HG03139 (cell line): ENCODE measurements around the gene FN1.
"Not testable (repeated sequence)": the region's sequence is repeated elsewhere in the genome, so short reads cannot be mapped to it uniquely, and the experiment has no call there.

ENCODE experiments used
- ATAC-seq: cut with Tn5 transposase; IDR thresholded peaks from one replicate; pipeline ENCODE4 v1.9.1; 2021; ENCODE audit not compliant: unreplicated experiment

Gene FN1

DNA sequence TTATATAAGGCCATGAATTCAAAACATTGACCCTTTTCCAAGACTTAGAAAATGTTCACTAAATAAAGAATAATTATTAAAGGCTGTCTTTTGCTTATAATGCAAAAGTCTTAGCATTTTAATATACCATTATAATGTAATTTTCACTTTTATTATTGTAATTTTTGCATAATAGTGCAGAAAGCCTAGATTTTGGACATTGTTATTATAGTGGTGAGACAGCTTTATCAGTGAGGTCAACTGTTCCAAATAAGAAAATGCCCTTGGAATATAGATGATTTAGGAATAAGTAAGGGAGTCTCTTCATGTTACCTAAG lies 67.4 kb downstream of the FN1 start:
- ATAC-seq, result no peak

DNA sequence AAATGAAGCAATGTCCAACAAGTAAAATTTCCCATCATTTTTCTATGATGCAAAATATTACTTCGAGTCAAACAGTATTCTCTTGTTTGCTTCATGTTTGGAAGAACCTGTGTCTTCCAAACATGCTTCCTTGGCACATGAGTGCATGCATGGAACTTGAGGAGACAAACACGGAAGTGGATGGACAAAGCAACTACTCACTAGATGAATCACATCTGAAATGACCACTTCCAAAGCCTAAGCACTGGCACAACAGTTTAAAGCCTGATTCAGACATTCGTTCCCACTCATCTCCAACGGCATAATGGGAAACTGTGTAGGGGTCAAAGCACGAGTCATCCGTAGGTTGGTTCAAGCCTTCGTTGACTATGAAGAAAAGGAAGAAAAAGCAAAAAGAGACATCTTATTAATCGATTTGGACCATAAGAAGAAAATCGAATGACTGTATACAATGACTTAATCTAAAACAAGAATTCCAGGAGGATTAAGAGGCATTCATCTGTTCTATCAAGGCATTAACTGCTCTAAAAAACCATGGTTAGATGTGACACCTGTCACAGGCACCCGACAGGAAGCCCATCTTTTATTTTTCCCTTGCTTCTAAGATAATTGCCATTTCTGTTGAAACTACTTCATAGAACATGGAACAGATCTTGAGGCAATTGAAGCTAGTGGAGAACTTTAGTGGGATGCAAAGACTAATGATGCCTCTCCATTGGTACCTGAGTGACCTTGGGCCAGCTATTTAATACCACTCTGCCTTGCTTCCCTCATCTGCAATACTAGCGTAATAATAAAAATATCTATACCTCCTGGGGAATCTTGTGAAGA lies 68.0 kb downstream of the FN1 start:
- ATAC-seq, result no peak

DNA sequence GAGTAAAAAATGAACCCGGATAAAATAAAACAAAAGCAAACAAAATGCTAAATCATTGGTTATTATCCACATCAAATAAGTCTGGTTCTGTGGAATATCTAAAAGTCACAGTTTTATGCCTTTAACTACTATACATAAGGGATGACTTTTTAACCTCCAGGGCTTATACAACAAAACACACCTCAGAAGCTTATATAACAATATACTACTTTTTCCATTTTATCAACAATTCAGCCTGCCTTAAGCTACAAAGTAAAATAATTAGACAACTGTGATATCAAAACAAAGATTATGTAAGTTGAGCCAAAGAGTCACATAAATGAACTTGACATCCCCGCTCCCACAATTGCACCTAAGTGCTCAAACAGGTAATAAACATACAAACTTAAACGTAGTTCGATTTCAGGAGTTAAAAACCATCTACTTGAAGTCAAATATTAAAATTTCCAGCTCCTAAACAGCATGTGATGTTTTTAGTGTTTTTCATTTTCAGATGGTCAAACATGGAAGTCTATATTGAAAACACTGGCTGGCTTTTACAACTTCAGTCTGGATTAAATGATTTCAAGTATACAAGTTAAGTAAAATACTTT lies 69.3 kb downstream of the FN1 start:
- no peak for ATAC-seq

DNA sequence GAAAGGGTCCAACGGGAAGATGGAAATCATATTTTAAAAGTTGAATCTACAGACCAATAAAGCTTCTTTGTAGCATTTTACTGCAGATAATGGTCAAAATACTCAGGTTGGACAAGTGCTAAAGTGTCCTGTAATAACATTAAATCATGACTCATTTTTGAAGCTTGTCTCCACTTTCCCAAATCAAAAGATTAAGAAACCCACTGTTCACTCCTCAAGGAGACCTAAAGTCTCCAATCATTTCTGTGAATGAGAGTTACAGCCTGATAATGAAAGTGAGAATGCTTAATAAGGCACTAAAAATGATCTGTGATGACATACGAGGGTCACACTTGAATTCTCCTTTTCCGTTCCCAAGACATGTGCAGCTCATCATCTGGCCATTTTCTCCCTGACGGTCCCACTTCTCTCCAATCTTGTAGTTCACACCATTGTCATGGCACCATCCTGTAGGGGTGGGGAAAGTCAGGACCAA lies 70.6 kb downstream of the FN1 start:
- ATAC-seq, result no peak

DNA sequence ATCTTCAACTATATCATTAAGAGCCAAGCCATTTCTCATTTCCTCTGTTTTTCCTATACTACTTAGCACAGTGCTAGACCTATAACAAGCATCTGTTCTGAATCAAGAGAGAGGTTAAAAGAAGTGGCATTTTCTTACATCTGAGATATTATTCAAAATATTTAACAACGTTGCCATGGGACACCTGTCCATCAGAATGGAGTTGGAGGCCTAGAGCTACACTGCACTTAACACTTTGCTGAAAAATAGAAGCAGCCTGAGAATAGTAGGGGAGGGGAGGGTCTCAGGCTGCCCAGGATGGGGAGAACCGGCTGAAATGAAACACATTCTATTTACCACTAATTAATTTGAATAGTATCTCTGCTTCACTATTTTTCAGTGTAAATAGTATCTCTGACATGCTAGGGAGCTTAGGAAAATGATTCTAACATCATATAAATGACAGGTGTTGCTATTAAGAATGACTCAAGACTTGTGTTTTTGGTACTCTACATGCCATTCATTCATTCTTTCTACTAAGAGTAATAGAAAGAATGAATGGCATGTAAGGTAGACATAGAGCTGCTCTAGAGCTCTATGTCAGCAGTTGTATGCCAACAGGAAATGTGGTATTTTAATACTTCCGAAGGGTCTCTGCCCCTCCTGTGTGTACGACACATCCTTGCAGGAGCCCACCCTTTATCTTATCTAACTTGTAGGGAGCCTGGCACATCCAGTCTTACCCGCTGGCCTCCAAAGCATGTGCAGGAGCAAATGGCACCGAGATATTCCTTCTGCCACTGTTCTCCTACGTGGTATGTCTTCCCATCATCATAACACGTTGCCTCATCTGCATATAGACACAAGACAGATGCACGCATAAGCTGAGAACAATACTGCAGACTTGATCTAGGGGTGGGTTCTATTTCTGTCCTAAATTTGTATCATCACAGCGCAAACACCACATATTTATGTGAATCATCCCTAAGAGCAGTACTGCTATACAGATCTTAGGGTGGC lies 71.4 kb downstream of the FN1 start:
- no peak for ATAC-seq

DNA sequence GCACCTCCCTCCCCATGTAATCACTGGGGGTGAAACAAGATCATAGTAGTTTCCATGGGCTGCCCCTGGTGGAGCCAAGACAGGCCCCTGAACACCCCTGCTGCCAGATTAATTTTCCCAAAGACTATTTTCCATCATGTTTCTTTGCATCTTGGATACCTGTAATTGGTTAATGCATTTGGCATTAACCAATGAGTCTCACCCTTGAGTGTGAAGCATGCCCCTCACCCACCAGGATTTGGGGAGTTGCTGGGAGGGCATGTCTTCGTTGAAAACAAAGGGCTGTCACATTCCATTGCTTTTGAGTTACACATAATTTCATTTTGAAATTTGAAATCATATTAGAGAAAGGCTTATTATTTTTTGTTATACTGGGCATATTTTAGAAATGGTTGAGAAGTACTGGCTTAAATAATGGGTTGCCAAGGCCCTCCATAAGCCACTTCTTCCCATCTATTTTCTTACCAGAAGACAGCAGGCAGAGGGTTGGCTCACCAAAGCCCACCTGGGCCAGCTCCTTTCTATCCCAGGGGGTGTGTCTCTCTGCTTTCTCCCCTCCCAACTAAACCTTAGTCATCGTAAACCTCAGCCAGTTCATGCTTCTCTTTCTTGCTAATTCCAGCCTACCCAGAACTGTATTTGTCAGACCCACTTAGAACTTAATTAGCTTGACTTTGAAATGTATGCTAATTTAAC lies 72.3 kb downstream of the FN1 start:
- ATAC-seq, result no peak

DNA sequence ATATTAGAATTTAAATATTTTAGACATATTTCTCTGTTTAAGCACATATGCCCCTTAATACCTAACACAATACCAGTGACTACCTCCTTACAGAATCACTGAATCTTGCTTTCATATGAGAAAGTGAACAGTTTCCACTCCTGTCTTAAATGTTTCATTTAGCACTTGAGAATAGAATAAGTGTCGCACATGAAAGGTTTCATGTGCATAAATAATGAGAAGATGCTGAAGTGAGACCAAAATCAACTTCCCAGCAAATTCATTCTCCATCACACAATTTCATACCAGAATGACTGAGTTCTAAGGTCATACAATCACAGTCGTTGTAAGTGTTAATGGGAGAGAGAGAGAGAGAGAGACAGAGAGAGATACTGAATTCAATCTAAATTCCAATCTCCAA lies 72.8 kb downstream of the FN1 start:
- ATAC-seq, result no peak

DNA sequence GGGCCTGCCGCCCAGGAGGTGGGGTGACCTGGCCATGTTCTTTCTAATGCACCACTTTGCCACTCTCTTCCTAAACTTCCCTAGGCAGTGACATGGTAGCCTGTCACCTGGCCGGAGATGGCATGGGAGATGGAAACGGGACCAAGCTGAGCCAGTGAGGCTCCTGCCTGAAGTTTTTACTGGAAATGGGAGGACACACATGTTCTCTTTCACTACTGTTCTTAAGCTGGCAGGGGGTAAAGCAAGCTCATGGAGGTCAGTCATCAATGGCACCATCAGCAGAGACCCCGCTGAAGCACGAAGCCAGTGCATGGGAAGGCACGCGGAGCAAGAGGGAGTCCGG lies 73.3 kb downstream of the FN1 start:
- ATAC-seq, result no peak

DNA sequence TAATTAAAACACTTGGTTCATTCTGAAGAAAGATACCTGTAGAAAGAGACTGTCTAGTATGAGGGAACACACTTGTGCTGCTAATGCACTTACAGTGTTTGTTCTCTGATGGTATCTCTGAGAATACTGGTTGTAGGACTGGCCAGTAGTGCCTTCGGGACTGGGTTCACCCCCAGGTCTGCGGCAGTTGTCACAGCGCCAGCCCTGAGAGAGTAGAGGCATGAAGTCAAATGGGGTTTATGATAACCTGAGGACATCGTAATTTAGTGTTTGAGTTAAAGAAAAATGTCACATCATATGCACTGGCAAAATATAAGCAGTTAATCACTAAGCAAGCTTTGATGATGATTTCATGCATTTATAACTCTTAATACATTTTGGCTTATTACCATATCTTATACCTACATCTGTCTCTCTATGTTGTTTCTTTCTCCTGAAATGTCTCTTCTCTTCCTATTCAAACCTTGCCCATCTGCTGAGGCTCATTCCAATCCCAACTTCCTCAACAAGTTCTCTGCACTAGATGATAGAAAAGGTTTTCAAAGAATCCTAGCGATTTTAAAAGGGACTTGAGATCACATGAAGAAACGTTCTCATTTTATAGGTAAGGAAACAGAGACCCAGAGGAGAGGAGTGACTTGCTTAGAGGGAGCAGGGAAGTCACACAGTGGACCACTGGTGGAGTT lies 73.8 kb downstream of the FN1 start:
- no peak for ATAC-seq

DNA sequence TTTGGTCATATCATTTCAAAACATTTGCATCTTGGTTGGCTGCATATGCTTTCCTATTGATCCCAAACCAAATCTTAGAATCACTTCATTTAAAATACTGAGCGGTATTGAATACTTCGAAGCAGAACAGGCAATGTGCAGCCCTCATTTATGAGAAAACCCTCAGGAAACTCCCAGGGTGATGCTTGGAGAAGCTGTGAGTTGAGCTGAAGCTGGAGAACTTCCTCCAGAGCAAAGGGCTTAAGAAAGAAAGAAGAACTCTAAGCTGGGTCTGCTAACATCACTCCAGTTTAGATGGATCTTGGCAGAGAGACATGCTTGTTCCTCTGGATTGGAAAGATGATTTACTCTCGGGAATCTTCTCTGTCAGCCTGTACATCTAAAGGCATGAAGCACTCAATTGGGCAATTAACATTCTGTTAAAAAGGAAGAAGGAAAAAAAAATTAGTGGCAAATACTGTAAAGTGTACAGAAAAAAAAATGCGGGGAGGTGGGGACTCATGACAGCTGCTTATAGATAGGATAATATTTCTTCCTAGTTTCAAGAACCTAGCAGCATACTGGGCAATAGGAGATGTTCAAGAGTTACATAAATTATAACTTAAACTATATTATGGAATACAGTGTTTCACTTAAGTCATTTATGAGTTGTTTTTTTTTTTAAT lies 74.5 kb downstream of the FN1 start:
- ATAC-seq, result no peak

DNA sequence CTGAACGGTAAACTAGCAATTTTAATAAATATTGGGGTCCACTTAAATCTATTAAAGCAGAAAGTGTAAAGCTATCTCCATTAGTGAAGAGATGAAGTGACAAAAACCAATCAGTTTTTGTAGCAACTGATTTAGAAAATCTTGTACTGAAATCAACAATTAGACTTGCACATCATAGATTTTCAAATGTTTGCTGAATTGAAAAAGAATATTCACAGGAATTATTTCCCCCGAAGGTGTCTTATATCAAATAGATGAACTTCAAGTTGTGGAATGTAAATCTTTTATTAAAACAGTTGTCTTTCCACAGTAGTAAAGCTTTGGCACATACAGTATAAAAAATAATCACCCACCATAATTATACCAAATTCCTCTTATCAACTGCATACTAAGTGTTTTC lies 75.3 kb downstream of the FN1 start:
- ATAC-seq, result no peak

DNA sequence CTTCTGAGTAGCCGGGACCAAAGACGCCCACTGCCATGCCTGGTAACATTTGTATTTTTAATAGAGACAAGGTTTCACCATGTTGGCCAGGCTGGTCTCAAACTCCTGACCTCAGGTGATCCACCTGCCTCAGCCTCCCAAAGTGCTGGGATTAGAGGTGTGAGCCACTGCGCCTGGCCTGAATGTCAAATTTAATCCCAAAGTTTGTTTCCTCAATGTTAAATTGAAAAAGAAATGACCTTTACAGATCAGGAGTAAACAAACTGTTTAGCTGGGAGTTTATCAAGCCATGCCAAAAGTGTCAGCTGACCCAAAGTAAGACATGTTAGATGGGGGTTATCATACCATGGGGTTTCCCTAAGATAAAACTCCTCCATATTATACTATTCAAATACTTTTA lies 75.8 kb downstream of the FN1 start:
- ATAC-seq, result not testable (repeated sequence)

DNA sequence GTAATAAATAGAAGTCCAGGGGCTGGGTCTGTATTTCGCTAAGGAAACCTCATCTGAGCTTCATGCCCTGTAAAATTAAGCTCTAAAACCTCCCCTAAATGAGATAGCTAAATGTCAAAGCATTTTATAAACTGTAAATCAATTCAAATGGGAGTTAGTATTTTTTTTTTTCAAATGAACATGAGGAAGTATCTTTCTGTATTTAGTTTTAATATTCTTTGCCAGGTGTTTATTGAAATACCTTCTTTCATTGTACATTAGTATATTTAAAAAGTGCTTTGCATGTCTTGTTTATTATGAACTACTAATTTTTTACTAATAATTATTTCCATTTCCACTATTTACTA lies 76.3 kb downstream of the FN1 start:
- no peak for ATAC-seq

DNA sequence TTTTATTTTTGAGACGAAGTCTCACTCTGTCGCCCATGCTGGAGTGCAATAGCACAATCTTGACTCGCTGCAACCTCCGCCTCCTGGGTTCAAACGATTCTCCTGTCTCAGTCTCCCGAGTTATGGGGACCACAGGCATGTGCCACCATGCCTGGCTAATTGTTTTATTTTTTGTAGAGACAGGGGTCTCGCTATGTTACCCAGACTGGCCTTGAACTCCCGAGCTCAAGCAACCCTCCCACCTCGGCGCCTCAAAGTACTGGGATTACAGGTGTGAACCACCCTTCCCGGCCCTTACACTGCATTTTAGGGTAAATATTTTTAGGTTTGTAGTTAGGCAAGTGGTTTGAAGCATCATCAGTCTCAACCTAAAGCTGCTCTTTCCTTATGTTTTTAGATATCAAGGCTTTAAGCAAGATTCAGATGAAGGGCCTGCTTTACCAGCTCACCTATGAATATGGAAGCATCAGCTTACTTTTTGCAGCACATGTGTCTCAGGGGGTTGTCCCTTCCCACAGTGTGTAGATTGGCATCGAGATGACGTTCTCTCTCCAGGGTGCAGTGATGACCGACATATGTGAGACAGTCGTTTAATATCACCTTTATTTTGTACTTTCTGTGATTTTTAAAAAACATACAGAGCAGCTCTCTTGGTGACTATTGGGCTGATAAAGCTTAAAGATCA lies 76.8 kb downstream of the FN1 start:
- ATAC-seq, result no peak

DNA sequence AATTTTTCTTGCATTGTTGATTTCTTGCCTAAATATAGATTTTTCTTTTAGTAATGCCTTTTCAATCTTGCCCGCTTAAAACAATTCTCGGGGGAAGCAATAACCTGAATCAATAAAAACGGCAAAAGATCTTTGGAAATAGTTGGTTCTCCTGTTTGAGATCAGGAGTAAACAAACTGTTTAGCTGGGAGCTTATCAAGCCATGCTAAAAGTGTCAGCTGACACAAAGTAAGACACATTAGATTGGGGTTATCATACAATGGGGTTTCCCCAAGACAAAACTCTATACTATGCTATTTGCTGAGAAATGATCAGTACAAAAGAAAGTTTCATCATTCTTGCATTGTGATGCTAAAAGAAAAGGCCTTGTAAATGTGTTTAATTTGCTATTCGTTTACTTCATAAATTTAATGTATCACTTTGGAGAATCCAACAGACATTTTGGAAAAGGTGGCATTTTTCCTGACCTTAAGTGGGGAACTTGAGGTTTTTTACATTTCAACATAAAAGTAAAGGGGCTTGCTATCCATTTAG lies 77.5 kb downstream of the FN1 start:
- ATAC-seq, result no peak

DNA sequence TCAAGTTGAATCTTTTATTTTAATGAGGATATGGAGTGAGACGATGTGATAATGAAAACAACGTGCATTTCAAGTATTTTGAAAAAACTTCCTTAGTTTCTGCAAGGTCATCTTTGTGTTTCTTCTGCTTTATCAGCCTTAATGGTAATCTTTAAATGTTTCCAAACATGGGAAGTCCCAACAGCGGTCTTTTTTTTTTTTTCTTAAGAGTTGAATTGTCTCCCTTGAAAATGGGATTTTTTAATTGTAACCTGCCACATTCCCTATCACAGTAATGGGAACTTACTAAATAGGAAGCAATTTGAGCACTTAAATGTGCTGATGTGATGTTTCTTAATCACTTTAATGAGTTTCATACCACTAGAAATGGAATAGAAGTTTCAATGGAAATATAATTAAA lies 78.2 kb downstream of the FN1 start:
- ATAC-seq, result no peak

DNA sequence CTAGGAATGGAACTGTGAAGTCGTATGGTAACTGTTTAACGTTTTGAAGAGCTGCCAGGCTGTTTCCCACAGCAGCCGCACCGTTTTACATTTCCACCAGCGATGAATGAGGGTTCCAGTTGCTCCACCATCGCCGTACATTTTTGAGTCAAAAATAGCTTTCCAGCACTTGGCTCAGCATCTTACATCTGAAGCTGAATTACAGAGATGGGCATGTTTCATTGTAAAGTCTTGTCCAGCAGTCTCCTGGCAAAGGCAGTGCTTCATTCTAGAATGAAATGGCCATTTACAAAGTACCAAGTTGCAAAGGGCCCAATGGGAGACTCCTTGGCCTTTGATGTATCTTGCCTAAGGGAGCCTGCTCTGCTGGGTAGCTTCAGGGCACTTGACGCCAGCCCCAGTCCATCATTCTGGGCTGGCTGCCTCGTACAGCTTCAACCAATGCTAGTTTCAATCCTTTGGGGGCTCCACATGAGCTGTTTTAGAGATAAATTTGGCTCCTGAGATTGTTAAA lies 78.9 kb downstream of the FN1 start:
- no peak for ATAC-seq

DNA sequence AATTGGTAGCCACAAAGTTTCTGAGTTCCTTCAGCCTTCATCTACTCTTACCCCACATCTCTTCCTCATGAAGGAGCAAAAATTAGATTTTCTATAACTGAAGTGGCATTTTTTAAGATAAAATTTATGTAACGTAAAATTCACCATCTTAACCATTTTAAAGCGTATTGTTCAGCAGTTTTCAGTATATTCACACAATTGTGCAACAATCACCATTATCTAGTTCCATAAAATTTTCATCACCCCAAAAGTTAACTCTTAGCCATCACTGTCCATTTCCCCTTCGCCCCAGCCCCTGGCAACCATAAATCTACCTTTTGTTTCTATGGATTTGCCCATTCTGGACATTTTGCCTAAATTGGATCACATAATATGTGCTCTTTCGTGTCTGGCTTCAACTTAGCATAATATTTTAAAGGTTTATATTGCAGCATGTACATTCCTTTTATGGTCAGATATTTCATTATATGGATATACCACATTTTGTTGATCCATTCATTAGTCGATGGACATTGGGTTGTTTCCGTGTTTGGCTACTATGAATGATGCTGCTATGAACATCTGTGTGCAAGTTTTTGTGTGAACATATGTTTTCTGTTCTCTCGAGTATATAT lies 79.4 kb downstream of the FN1 start:
- ATAC-seq, result no peak

DNA sequence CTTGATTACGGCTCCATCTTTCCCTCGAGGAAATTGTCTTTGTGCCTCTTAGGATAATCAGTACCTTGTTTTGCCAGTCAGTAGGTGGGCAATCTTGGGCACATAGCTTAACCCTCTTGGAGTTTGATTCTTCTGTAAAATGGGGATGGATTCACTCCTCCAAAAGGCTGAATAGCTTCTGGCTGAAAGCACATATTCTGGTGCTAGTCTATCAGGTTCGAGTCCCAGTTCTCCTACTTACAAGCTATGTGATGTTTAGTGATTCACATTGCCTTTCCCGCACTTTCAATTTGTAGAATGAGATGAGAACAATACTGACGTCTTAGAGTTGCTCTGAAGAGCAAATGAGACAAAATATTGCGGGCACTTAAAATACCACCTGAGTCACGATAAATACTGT lies 80.1 kb downstream of the FN1 start:
- ATAC-seq, result no peak
